Head of caudate nucleus (tissue), 42 donors: Measurements from ENCODE around the gene SMAP1.
"Not testable (repeated sequence)": the region's sequence is repeated elsewhere in the genome, so short reads cannot be mapped to it uniquely, and the experiment has no call there.

ENCODE experiments used
- DNase-seq, 42 donors: peaks; one replicate each; pipeline versions ENCODE4 v3.0.0 to v3.0.0-alpha.2; 2020 to 2021; ENCODE audit warnings: mixed read lengths in 7 of 42
- intact Hi-C: fragments of 100-400 bp; cut with DNase I; formaldehyde crosslinking; loops from one replicate; pipeline ENCODE4 v1.15.0; 2022

Gene SMAP1

GRCh38 chr6:70724524-70724923, 56.8 kb downstream of the SMAP1 start:
- intact Hi-C loops, result no loop called here
- DNase-seq, result no peak

GRCh38 chr6:70725817-70726415, 58.2 kb downstream of the SMAP1 start:
- no peak for DNase-seq
- intact Hi-C loops, result no loop called here

- intact Hi-C loops, result no loop called here
- no peak for DNase-seq
Measured at GRCh38 chr6:70734381-70734780, 66.7 kb downstream of the SMAP1 start.

GRCh38 chr6:70734979-70735378, 67.3 kb downstream of the SMAP1 start:
- DNase-seq, result no peak
- intact Hi-C loops, result no loop called here

- intact Hi-C loops, result no loop called here
- DNase-seq, result no peak
Measured at GRCh38 chr6:70735513-70735912, 67.8 kb downstream of the SMAP1 start.

DNA sequence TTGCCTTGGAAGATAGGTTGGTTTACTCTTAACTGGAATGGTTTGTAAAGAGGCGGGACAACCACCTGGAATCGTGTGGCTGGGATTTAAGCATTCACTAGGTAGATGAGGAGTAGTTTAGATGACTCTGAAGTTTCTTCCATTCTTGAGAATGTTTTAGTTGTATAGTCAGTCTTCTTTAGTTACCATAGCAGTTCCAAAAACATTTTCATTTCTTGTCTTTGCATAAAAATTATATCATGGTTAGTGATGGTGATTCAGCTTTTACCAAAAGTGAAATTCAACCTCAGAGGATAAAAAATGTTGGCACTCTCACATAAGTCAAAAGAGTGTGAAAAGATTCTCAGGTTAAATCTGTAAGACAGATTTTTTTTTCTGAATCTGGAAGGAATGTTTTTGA, 70.3 kb downstream of the SMAP1 start:
- intact Hi-C loops, result no loop called here
- no peak for DNase-seq

DNA sequence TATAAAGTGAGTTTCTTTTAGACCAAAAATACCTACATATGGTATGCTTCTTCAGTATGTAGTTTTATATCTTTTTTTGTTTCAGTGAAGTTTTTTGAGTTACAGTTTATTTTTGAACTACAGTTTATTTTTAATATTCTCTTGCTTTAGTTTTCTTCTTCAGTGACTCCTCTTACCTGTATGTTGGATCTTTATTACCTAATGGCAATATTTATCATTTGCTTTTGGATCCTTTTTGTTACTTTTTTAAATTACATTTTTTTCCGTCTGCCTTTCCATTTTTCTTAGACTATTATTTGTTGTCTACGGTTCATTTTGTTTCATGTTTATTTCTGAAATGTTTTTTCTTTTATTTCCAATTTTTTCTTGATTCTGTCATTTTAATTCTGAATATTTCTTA, 71.9 kb downstream of the SMAP1 start:
- DNase-seq, result no peak
- intact Hi-C loops, result no loop called here

GRCh38 chr6:70740746-70741145, 73.1 kb downstream of the SMAP1 start:
- DNase-seq, intact Hi-C loops: not testable (repeated sequence)

DNA sequence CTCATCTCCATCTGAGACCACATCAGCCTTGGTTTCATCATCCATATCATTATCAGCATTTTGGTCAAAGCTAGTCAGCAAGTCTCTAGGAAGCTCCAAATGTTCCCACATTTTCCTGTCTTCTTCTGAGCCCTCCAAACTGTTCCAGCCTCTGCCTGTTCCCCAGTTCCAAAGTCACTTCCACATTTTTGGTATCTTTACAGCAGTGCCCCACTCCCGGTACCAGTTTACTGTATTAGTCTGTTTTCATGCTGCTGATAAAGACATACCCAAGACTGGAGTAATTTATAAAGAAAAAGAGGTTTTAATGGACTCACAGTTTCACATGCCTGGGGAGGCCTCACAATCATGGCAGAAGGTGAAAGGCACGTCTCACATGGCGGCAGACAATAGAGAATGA, 74.8 kb downstream of the SMAP1 start:
- DNase-seq, intact Hi-C loops: not testable (repeated sequence)

DNA sequence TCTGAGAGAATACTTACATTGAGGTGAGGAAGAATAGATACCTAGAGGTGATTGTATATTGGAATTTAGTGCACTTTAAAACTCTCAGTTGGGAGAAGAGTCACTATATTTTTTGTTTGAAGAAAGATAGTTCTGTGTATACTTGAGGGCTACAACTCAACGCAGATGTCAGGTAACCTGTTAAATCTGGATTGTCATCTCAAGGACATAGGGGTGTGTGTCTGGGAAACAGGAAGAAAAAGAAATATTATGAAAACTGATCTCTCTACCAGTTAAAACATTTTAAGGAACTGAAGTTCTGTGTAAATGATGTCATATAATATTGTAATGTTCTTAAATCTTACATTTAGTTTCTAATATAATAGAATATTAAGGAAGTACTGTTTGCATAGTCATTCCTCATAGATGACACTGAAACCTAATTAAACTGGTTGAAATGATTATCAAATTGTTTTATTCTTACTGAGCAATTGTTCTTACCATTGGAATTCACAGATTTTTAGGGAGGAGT, 86.2 kb downstream of the SMAP1 start:
- intact Hi-C loops, result no loop called here
- no peak for DNase-seq

DNA sequence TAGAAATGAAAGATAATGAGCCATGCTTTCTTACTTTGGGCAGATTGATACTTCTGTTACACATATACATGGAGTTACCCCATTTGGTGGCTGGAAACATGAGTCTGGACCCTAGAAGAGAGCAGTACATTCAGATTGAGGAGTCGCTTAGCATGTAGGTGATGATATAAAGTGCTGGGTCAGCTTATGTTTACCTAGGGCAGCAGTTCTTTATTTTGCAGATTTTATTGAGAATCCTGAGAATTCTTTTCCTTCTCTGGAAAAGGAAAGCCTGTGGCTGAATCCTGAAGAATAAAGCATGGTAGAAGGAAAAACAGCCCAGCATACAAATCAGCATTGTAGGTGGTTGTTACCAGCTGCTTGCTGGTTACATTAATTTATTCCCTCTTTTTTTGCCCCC, 91.2 kb downstream of the SMAP1 start:
- intact Hi-C loops, result no loop called here
- DNase-seq, result no peak

DNA sequence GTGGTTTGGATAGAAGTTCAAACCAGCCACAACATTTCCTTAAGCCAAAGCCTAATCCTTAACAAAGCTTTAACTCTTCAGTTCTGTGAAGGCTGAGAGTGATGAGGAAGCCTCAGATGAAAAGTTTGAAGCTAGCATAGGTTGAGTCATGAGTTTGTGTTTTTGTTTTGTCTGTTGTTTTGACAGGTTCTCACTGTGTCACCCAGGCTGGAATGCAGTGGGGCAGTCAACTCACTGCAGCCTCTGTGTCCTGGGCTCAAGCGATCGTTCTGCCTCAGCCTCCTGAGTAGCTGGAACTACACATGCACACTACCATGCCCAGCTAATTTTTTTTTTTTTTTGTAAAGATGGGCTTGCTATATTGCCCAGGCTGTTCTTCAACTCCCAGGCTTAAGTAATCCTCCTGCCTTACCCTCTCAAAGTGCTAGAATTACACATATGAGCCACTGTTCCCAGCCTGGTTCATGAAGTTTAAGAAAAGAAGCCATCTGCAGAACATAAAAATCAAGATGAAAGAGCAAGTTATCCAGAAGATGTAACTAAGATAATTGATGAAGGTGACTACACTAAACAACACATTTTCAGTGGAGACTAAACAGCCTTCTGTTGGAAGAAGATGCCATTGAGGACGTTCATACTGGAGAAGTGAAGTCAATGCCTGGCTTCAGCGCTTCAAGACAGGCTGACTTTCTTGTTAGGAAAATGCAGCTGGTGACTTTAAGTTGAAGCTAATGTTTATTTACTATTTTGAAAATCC, 96.2 kb downstream of the SMAP1 start:
- intact Hi-C loops, result no loop called here
- DNase-seq, result no peak

GRCh38 chr6:70764706-70765105, 97.0 kb downstream of the SMAP1 start:
- no peak for DNase-seq
- intact Hi-C loops, result no loop called here

GRCh38 chr6:70771351-70771750, 103.7 kb downstream of the SMAP1 start:
- intact Hi-C loops, DNase-seq: not testable (repeated sequence)

- DNase-seq, result no peak
- intact Hi-C loops, result no loop called here
Measured at GRCh38 chr6:70779934-70780333, 112.3 kb downstream of the SMAP1 start.

DNA sequence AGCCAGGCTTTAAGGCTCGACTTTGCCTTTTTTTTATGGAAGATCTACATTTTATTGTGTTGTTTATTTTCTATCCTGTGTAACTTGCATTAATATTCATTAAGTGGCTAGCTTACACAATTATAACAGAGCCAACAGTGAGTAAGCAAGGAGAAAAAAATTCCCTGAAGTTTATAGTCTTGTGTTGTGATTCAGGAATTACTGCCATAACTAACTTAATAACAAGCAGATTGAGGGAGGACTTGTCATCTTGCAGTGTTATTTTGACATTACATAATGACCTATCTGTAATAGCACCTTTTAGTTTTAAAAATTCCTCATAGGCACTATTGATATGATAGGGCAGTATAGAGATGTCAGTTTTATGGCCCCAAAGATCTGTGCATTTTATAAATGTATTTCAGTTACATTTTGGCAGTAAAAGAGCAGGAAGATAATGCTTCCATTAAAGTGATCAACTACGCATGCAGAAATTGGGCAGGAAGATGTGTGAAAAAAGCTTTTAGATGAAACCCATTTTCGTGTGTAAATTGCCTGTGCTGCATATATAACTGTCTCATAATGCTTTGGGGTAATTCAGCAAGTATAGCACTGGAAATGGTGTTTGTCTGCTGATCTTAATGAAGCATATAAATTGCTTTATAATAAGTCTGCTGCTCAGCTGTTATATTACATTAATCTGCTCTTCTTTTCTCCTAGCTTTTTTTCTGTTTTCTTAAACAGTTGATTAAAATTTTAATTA, 123.0 kb downstream of the SMAP1 start:
- DNase-seq, result no peak
- intact Hi-C loops, result no loop called here

GRCh38 chr6:70797625-70798024, 129.9 kb downstream of the SMAP1 start:
- DNase-seq, result no peak
- intact Hi-C loops, result no loop called here

DNA sequence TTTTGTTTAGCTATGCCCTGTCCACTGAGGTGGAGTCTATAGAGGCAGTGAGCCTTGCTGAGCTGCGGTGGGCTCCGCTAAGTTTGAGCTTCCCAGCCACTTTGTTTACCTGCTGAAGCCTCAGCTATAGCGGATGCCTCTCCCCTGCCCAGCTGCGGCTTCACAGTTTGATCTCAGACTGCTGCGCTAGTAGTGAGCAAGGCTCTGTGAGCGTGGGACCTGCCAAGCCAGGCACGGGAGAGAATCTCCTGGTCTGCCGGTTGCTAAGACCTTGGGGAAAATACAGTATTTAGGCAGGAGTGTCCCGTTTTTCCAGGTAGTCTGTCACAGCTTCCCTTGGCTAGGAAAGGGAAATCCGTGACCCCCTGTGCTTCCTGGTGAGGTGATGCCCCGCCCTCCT, 138.4 kb downstream of the SMAP1 start:
- intact Hi-C loops, result no loop called here
- DNase-seq, result no peak

GRCh38 chr6:70811788-70812187, 144.1 kb downstream of the SMAP1 start:
- intact Hi-C loops, result no loop called here
- DNase-seq, result no peak

GRCh38 chr6:70813885-70814284, 146.2 kb downstream of the SMAP1 start:
- intact Hi-C loops, result no loop called here

More at GRCh38 chr6:70813885-70814284, 146.2 kb downstream of the SMAP1 start:
- no peak for DNase-seq
